HEK293 (cell line): ENCODE results near the gene POM121L2.

ENCODE experiments used
- CTCF ChIA-PET: fragments of 350-600 bp; formaldehyde crosslinking; extraction: SDS; loops from one replicate; lab custom pipeline; 2021; ENCODE audit warnings: antibody characterized with exemption; lab: Yijun Ruan, JAX
- POLR2A ChIA-PET: fragments of 300-600 bp; formaldehyde crosslinking; extraction: SDS; loops from one replicate; lab custom pipeline; 2020; ENCODE audit warnings: antibody characterized with exemption, inconsistent platforms; lab: Yijun Ruan, JAX
- H3K27ac ChIP-seq: fragments of 200-500 bp; sonication (Bioruptor generic); 2 replicates; pipeline ENCODE4 v1.5.1; 2014; ENCODE audit warnings: low read depth, low read length, control low read depth, inconsistent platforms; ENCODE audit errors: extremely low read depth
- H3K36me3 ChIP-seq, 2 experiments: fragments of 200-500 bp in 1 of 2; sonication (Bioruptor generic) in 1 of 2; 1 replicate in 1 of 2; 2 replicates in 1 of 2; pipeline ENCODE4 v1.5.1; 2014 to 2017; ENCODE audit warnings: inconsistent platforms in 2 of 2, low read length in 2 of 2; ENCODE audit not compliant: control insufficient read depth in 2 of 2, insufficient read depth in 1 of 2
- H3K4me1 ChIP-seq: fragments of 200-500 bp; sonication (Bioruptor generic); 2 replicates; pipeline ENCODE4 v1.5.1; 2014; ENCODE audit warnings: mild to moderate bottlenecking, low read length, inconsistent platforms; ENCODE audit not compliant: control insufficient read depth, insufficient read depth
- H3K4me3 ChIP-seq: 2 replicates; pipeline ENCODE4 v1.5.1; 2011; ENCODE audit warnings: low read depth, mild to moderate bottlenecking, control low read depth, low read length, moderate library complexity
- H3K9me3 ChIP-seq: fragments of 200-500 bp; sonication (Bioruptor generic); 2 replicates; pipeline ENCODE4 v1.5.1; 2014; ENCODE audit warnings: low read depth, low read length, inconsistent platforms; ENCODE audit not compliant: control insufficient read depth, insufficient read depth
- HIC1 ChIP-seq: fragments of 450-650 bp; formaldehyde crosslinking; IDR thresholded peaks from 2 replicates; pipeline ENCODE4 v1.5.1; 2016; ENCODE audit warnings: missing biosample characterization, missing genetic modification characterization
- HOXA7 ChIP-seq: sonication (generic); formaldehyde crosslinking; IDR thresholded peaks from 2 replicates; pipeline ENCODE4 v1.8.1; 2022; ENCODE audit warnings: missing genetic modification reagents, borderline replicate concordance
- IKZF3 ChIP-seq: fragments of 450-650 bp; IDR thresholded peaks from 2 replicates; pipeline ENCODE4 v1.5.0; 2018; ENCODE audit warnings: missing biosample characterization, mild to moderate bottlenecking, missing genetic modification characterization, moderate library complexity
- SCRT1 ChIP-seq: fragments of 450-650 bp; formaldehyde crosslinking; IDR thresholded peaks from 2 replicates; pipeline ENCODE4 v1.5.1; 2016; ENCODE audit warnings: missing biosample characterization, missing genetic modification characterization, borderline replicate concordance
- SETDB1 ChIP-seq: IDR thresholded peaks from one replicate; pipeline ENCODE4 v1.6.1; 2017; ENCODE audit warnings: mild to moderate bottlenecking, low read length, moderate library complexity, mixed read lengths; ENCODE audit not compliant: insufficient read length
- SP7 ChIP-seq: fragments of 450-650 bp; formaldehyde crosslinking; IDR thresholded peaks from 2 replicates; pipeline ENCODE4 v1.5.1; 2016; ENCODE audit warnings: missing biosample characterization, missing genetic modification characterization
- ZBTB10 ChIP-seq: fragments of 450-650 bp; formaldehyde crosslinking; IDR thresholded peaks from 2 replicates; pipeline ENCODE4 v1.5.1; 2016; ENCODE audit warnings: missing biosample characterization, missing genetic modification characterization
- ZBTB17 ChIP-seq: fragments of 450-650 bp; formaldehyde crosslinking; IDR thresholded peaks from 2 replicates; pipeline ENCODE4 v1.5.1; 2016; ENCODE audit warnings: missing biosample characterization, missing genetic modification characterization
- ZFP41 ChIP-seq: fragments of 450-650 bp; formaldehyde crosslinking; IDR thresholded peaks from 2 replicates; pipeline ENCODE4 v1.5.1; 2016; ENCODE audit warnings: missing biosample characterization, missing genetic modification characterization, borderline replicate concordance
- ZNF2 ChIP-seq: fragments of 450-650 bp; formaldehyde crosslinking; IDR thresholded peaks from 2 replicates; pipeline ENCODE4 v1.5.1; 2016; ENCODE audit warnings: missing biosample characterization, missing genetic modification characterization
- ZNF274 ChIP-seq, 2 experiments: fragments of 200-500 bp in 1 of 2; fragments of 450-650 bp in 1 of 2; sonication (Bioruptor generic) in 1 of 2; formaldehyde crosslinking in 1 of 2; IDR thresholded peaks; 2 replicates each; pipeline versions ENCODE4 v1.5.1 to v1.6.1; 2014 to 2016; ENCODE audit warnings: borderline replicate concordance in 1 of 2, inconsistent platforms in 1 of 2, low read length in 1 of 2, missing biosample characterization in 1 of 2, missing genetic modification characterization in 1 of 2
- ZNF610 ChIP-seq: fragments of 450-650 bp; formaldehyde crosslinking; IDR thresholded peaks from 2 replicates; pipeline ENCODE4 v1.5.1; 2016; ENCODE audit warnings: missing biosample characterization, missing genetic modification characterization, borderline replicate concordance
- ZNF626 ChIP-seq: fragments of 450-650 bp; sonication (Bioruptor Pico); formaldehyde crosslinking; IDR thresholded peaks from 2 replicates; pipeline ENCODE4 v1.5.1; 2018; ENCODE audit warnings: missing biosample characterization, missing genetic modification characterization, inconsistent platforms
- ZNF664 ChIP-seq: fragments of 450-650 bp; formaldehyde crosslinking; IDR thresholded peaks from 2 replicates; pipeline ENCODE4 v1.5.1; 2016; ENCODE audit warnings: missing biosample characterization, missing genetic modification characterization

POM121L2 gene

DNA sequence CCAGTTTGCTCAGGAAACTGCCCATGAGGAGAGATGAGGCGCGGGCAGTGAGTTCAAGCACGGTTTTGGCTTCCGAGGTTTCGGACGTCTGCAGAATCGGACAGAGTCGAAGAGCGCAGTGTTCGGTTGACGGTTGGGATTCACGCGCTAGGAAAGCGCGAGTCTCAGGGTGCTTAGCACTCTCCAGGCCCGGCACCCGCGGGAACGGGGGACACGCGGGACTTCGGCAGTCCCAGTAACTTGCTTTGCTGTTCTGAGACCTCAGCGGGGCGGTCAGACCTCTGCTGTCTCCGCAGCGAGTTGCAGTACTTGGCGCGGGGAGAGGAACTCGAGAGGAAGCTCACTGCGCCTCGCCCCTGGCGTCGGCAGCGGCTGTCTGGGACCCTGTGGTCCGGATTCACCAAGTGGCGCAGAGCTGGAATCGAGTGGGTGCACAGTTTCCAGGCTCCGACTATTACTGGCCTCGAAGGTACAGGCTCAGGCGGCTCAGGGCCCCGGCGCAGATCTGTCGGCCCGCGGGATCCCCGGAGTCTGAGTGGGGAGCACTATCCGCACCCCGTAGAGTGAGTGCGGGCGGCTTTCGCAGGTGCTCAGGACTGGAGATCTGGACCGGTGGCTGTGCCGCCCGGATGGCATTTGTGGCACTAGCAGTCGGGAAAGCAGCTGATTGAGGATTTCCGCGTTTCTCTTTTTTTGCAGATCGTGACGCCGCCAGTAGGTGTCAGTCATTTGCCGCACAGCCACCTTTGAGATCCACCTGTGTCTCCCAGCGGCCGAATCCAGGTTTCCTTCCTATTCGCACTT, at the start of gene POM121L2 (continued):
- TF ChIP-seq ZBTB10 = peak; percentile 46; the same call in 1 of the 2 replicates
- no peak for TF ChIP-seq ZNF626 (tag by site-specific recombination)
- no peak for TF ChIP-seq ZNF274 (IDR thresholded peaks at IDR 0.05; ENCODE audit: low read length)
- TF ChIP-seq ZNF274 (tag by site-specific recombination; IDR thresholded peaks at IDR 0.05; ENCODE audit: borderline replicate concordance) = peak; percentile 56; the same call in 1 of the 2 replicates
- peak; percentile 90 for TF ChIP-seq ZBTB17 (tag by site-specific recombination)
- 0 out of 2 replicates have a peak, but pooled peaks have one; percentile 42 for TF ChIP-seq ZNF610 (tag by site-specific recombination)
- TF ChIP-seq ZNF664 (tag by site-specific recombination) = no peak
- TF ChIP-seq SCRT1 (tag by site-specific recombination) = peak; percentile 82; the same call in 1 of the 2 replicates
- TF ChIP-seq SP7 (tag by site-specific recombination) = peak; percentile 24; the same call in 1 of the 2 replicates
- TF ChIP-seq ZNF2 (tag by site-specific recombination) = 0 out of 2 replicates have a peak, but pooled peaks have one; percentile 29
- TF ChIP-seq HIC1 (tag by site-specific recombination) = peak; percentile 59; the same call in 1 of the 2 replicates
- peak; percentile 79; the same call in 1 of the 2 replicates for TF ChIP-seq IKZF3 (tag by site-specific recombination)

DNA sequence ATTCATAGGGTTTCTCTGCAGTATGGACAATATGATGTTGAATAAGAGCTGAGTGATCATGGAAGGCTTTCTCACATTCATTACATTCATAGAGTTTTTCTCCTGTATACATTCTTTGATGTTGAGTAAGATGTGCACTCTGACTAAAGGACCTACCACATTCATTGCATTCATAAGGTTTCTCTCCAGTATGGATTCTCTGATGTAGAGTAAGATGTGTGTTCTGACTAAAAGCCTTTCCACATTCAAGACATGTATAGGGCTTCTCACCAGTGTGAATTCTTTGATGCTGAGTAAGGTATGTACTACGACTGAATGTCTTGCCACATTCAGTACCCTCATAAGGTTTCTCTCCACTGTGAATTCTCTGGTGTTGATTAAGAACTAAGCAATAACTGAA, 47.2 kb upstream of the POM121L2 start:
- no peak overlapping the region for H3K27ac ChIP-seq
- H3K4me3 ChIP-seq = no peak overlapping the region
- ChIA-PET POLR2A (no interaction called here), CTCF (interaction anchor here (0.6 kb wide), 1 partner anchor 41 kb away, joined by 3 read pairs; no protein-coding TSS in a partner anchor)
- no peaks in the 10 kb centered on the region for H3K9me3 ChIP-seq
- H3K36me3 ChIP-seq = peaks cover 10 to 35% of the 10 kb centered on the region in 2 experiments
- TF ChIP-seq ZFP41 (tag by site-specific recombination) (no peak), ZNF274 (IDR thresholded peaks at IDR 0.05; ENCODE audit: low read length) (0 out of 2 replicates have a peak, but pooled peaks have one; percentile 35), ZNF274 (tag by site-specific recombination; IDR thresholded peaks at IDR 0.05; ENCODE audit: borderline replicate concordance) (no peak)
- no peaks in the 10 kb centered on the region for H3K4me1 ChIP-seq

GRCh38 chr6:27358786-27359185, 46.7 kb upstream of the POM121L2 start:
- H3K4me3 ChIP-seq = no peak overlapping the region
- no peak overlapping the region for H3K27ac ChIP-seq
- ChIA-PET POLR2A (no interaction called here), CTCF (no interaction called here)
- H3K9me3 ChIP-seq = no peaks in the 10 kb centered on the region
- no peaks in the 10 kb centered on the region for H3K4me1 ChIP-seq
- H3K36me3 ChIP-seq = peaks cover 8 to 35% of the 10 kb centered on the region in 2 experiments
- TF ChIP-seq SETDB1 (peak; percentile 59), ZNF274 (IDR thresholded peaks at IDR 0.05; ENCODE audit: low read length) (peak; percentile 57), ZNF274 (tag by site-specific recombination; IDR thresholded peaks at IDR 0.05; ENCODE audit: borderline replicate concordance) (peak; percentile 92; the same call in 1 of the 2 replicates), HOXA7 (no peak)
